Cerebellar nuclear complex (tissue), 1 donor: ENCODE results near the gene ADH1B.
"Not testable (repeated sequence)": the region's sequence is repeated elsewhere in the genome, so short reads cannot be mapped to it uniquely, and the experiment has no call there.

Source experiments
- DNase-seq, 2 experiments: peaks; one replicate each; lab custom pipeline; 2025; lab: John Stamatoyannopoulos, UW

The ADH1B gene

DNA sequence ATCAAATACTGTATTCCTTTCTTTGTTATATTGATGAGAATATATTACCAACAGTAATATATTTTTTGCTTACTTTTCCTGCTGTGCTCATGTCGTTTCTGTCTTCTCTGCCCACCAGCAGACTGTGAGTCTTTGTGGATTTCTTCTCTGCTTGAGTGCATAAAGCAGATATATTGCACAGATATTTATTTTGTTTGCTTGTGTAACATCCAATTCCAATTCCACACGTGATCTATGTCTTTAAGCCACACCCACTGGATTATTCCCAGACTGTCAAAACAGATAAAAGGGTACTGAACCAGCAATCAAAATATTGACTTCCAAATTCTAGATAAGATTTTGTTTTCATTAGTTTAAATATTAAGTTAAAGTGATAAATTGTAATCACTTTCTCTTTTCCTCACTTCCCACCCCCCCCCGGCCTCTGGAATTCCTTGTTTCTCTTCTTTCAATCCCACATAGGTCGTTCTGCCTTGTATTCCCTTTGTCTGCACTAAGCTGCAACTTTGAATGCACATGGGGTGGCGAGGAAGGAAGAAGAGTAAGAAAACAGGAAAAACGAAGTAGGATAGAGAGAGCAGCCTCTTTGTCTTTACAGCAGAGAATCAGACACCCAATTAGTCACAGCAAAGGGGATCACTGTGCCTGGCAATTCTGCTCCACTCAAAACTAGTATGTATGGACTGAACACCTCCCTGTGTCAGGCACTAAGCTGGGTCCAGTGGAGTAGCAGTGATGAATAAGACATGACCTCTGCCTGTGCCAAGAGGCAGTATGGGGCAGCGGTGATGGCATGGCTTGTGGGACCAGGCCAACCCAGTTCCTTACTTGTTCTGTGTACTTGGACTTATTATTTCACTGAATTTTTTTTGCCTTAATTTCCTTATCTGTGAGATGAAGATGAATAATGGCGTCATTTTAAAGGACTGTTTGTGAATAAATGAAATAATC lies at the start of gene ADH1B:
Gene ADH1B (minus strand): TSS at position 161 of the 951 bp plus-strand sequence. CDS start 70 bp downstream, at position 91.
- DNase-seq: no peak

DNA sequence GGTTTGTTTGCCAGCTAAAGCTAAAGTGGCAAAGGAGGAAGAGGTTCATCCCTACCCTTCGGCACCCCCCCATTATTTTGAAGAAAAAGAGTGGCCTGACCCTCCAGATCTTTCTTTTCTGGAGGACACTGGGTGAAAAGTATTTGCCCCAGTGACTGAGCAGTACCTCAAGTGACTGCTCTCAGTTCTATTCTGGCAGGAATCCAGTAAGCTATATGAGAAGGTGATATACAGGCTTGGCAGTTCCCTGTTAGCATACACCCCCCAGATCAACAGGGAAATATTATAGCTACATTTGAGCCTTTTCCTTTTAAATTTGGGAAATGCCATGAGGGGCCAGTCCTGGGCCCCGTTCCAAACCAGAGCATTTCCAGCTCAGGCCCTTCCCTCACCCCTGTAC lies 46.6 kb upstream of the ADH1B start:
- DNase-seq: not testable (repeated sequence)

DNA sequence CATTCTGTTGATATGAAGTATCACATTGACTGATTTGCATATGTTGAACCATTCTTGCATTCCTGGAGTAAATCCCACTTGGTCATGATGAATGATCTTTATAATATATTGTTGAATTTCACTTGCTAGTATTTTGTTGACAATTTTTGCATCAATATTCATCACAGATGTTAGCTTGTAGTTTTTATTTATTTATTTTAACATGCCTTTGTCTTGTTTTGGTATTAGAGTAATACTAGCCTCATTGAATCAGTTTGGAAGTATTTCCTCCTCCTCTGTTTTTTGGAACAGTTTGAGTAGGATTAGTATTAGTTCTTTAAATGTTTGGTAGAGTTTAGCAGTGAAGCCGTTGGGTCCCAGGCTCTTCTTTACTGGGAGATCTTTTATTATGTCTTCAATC lies 45.3 kb upstream of the ADH1B start:
- DNase-seq: no peak

DNA sequence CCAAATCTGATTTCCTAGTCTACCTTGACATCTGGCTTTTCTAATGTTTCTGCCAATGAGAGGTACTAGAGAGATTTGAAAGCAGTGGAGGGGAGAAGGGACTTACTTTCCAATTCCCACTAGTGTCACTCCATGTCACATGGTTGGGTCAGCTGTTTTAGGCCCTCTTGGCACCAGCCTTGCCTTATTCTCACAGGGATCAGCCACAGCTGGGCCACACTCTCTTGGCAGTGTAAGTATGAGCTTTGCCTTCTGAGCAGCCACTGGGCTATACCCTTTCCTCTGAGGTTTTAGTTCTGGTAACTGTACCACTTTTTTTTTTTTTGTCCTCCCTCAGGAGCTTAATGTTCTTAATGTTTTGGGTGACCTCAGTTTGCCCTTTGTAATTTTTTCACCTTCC lies 41.6 kb upstream of the ADH1B start:
- no peak for DNase-seq

DNA sequence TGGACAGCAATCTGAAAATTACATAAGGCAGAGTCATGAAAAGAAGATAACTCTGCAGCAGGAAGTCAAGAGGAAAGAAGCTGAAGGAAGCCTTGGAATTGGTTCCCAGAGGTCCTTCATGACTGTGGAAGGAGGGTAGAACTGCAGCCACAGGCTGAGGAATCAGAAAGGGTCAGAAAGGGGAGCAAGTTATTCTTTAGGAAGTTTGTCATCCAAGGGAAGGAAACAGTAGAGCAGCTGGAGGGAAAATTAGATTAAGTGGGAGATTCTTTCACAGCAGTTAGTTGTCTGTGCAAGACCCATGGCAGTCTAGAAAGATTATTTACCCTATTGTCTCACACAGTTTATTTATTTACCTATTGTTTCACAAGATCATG lies 40.7 kb upstream of the ADH1B start:
- DNase-seq: no peak

DNA sequence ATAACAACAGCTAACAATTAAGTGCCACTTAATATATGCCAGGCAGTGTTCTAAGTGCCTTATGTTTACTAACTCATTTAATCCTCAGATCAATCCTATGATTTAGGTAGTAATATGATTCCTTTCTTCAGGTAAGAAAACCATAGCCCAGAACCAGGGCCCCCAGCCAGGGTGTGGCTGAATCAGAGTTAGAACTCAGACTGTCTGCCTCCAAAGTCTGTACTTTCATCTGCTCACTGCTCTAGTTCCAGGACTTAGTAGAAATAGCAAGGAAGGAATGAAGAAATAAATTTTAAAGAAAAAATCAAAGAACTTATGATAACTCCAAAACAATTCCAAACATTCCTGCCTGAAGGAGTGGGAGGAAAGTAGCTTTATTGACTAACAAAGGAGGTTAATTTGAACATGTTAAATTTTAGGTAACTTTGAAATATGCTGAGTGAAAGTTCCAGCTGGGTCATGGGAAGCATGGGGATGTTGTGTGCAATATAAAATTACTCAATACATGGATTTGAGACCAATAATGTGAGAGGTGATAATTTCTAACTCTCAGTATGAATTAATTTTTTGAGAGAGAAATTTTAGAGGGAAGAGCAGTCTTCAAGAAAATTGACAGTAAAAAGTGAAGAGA lies 40.2 kb upstream of the ADH1B start:
- no peak for DNase-seq

DNA sequence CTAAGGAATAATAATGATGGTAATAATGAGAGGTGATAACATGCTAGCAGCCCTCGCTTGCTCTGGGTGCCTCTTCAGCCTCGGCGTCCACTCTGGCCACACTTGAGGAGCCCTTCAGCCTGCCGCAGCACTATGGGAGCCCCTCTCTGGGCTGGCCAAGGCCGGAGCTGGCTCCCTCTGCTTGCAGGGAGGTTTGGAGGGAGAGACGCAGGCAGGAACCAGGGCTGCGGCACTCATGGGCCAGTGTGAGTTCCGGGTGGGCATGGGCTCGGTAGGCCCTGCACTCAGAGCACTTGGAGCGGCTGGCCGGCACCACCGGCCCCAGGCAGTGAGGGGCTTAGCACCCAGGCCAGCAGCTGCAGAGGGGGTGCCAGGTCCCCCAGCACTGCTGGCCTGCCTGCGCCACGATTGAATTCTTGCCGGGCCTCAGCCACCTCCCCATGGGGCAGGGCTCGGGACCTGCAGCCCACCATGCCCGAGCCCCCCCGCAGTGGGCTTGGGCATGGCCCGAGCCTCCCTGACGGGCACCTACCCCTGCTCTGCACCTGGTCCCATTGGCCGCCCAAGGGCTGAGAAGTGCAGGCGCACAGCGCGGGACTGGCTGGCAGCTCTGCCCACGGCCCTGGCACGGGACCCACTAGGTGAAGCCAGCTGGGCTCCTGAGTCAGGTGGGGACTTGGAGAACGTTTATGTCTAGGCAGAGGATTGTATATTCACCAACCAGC lies 38.4 kb upstream of the ADH1B start:
- no peak for DNase-seq

DNA sequence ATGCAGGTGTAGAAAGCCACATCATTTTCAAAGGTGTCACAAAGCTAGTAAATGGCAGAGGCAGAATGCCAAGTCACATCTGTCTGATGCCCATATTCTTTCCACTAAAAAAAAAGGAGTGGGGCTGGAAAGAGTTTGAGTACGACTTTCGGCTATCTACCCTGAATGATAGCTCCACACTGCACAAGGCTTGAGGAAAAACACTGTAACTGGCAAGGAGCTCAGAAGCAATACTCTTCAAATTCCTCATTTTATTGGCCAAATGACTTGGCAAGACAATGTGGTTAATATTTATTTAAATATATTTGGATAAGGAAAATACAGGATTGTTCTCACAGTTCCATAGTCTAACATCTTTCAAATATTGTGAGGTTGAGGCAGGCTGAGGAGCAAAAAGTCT lies 36.7 kb upstream of the ADH1B start:
- no peak for DNase-seq

DNA sequence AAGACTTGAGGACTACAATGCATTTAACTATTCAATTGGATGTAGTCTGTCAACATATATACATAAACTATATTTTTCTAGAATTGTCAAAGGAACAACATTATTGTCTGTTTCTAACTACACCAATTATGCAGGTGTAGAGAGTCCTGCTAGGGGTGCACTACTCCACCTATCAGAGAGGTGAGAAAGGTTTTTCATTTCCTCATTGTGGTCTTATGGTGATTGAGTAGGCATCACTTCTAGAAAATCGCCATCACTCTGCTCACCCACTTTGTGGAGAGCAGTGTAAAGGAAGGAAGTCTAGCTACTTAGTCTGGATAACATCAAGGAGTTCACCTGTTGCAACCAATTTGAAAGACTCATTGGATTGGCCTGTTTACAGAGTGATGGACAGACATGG lies 35.8 kb upstream of the ADH1B start:
- no peak for DNase-seq

DNA sequence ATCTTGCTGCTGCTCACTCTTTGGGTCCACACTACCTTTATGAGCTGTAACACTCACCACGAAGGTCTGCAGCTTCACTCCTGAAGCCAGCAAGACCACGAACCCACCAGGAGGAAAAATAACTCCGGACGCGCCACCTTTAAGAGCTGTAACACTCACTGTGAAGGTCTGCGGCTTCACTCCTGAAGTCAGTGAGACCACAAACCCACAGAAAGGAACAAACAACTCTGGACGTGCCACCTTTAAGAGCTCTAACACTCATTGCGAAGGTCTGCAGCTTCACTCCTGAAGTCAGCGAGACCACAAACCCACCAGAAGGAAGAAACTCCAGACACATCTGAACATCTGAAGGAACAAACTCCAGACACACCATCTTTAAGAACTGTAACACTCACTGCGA lies 34.9 kb upstream of the ADH1B start:
- not testable (repeated sequence) for DNase-seq

DNA sequence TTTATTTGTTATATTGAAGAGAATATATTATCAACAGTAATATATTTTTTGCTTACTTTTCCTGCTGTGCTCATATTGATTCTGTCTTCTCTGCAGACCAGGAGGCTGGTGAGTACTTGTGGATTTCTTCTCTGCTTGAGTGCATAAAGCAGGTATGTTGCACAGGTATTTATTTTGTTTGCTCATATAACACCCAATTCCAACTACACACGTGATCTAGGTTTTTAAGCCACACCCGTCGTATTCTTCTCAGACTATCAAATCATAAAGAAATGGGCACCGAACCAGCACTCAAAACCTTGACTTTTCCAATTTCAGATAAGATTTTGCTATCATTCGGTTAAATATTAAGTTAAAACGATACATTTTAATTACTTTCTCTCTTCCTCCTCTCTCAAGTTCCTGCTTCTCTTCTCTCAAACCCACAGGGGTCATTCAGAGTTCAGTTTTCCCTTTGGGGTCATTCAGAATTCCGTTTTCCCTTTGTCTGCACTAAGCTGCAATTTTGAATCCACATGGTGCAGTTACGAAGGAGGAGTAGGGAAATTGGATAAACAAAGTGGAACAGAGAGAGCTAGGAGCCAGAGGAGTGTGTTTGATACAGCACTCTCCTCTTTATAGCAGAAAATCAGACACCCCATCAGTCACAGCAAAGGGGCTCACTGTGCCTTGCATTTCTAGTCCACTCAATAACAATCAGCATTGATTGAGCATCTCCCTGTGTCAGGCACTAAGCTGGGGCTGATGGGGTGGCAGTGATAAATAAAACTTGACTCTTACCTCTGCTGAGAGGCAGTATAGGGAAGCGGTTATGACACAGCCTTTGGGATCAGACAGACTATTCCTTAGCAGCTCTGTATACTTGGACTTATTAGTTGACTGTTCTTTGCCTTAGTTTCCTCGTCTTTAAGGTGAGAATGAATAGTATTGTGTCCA lies 31.7 kb upstream of the ADH1B start, which contains the start of gene ADH1C:
Gene ADH1C (minus strand): TSS at position 145 of the 936 bp plus-strand sequence. CDS start 71 bp downstream, at position 74.
- no peak for DNase-seq

DNA sequence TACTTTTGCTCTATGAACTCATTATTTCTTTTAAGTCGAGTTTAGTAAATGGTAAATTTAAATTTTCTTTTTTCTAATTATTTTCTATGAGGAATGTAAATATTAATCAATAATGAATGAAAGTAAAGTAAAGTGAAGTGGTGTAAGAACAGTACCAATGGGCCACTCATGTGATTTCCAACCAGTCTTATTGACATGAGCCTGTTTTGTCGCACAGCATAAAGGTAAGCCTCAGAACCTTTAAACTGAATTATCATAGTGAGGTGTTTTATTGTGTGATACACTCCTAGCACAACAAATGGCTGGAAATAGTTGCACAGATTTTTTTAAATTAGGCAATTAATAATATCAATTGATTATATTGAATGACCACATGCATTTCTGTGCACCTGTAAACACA lies 30.3 kb upstream of the ADH1B start:
- no peak for DNase-seq

DNA sequence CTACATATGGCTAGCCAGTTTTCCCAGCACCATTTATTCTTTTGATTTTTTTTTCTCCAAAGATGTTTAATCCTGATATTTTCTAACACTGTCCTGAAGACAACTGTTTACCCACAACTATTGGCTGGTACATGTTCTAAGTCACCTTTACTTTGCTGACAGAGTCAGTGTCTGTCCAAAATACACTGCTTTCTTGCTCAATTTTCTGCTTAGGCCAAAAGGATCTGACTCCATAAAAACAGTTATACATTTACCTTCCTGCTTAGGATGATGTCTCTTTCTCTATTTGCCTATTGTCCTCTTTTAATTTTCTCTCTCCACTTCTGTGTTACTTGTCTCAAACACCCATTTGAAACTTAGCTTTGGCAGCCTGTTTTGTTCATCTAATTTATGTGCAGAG lies 28.1 kb upstream of the ADH1B start:
- no peak for DNase-seq

DNA sequence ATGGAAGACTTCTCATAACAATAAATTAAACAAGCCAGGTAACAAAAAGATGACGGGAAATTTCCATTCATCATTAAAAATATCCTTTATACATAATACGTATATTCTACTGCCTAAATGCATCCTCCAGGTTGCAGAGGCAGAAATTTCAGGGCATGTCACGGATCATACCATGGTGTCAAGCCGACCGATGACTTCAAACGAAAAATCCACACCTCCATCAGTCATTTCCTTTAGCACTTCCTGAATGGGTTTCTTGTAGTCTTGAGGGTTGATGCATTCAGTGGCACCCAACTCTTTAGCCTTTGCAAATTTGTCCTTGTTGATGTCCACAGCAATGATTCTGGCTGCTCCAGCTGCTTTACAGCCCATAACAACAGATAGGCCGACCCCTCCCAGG lies 21.4 kb upstream of the ADH1B start:
- DNase-seq: not testable (repeated sequence)

DNA sequence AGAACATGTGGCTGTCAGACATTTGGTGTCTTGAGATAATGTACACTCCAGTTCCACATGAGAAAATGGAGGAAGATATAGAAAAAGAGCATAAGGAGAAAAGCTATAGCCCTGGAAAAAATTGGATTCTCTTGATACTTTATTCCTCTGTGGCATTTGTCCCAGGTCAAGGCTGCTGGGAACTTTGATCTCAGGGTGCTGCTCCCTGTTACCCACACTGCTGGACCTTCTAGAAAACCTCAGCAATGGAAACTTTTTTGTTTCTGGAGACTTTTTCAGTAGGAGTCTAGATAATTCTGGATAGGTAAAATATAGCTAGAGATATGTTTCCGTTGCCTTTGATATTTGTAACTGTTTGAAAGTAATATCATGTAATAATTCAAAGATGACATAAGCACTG lies 20.2 kb upstream of the ADH1B start:
- DNase-seq: no peak

DNA sequence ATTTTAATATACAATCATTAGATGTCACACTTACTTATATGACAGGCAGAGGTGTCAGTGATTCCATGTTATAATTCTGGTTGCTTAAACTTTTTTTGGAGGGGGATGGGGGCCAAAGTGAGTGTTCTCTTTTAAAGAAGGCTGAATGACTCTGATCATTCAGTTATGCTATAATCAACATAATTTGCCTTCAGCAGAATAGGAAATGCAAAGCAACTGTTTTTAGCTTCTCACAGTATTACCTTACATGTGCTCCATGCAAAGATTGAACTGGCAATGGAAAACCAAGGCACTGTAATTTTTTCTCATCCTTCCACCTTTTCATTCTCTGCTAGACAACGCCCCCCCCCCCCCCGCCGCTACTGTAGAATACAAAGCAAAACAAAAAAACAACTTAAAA lies 18.0 kb upstream of the ADH1B start:
- no peak for DNase-seq

DNA sequence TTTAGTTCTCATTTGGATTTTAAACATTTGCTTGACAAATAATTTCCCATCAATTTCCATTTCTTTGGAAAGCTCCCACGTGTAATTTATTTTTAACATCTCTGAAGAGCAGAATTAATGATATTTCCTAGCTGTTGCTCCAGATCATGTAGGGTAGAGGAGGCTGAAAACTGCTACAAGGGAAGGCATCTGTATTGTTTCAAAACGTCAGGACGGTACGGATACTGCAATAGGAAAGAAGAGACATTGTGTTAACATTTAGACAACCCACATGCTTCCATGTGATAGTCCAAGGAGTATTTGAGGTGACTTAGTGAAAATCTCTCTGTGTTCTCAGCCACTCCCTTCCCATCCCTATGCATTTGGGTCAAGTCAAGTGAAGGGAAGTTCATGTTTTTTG lies 15.4 kb upstream of the ADH1B start:
- DNase-seq: no peak

DNA sequence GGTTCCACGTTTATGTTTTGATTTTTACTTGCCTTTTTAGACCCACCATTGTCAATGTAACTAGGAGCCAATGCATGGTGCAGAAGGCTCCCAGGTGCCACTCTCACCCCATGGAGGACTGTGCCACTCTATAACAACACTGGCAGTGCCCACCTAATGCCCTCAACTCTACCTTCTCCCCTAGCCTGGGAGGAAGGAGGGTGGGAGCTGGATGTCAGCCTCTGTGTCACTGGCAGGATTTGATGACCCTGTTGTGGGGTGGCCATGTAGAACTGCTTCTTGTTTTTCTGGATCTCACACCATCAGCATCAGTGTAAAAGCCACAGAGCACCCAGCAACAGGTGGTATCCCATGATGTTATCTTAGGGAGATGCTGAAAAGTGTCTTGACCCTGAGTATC lies 13.7 kb upstream of the ADH1B start:
- DNase-seq: no peak

DNA sequence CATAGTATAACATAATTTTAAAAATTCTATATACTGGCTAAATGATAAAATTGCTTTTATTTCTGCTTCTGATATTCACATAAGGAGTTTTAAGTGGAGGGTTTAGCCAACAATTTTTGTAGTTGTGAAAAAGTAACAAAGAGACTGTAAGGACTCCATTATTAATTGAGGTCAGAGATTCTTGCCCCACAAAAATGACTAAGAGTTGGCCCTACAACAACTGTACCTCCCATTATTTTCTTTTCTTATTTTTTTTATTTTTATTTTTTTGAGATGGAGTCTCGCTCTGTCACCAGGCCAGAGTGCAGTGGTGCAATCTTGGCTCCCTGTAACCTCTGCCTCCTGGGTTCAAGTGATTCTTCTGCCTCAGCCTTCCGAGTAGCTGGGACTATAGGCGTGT lies 9.4 kb upstream of the ADH1B start:
- DNase-seq: no peak

DNA sequence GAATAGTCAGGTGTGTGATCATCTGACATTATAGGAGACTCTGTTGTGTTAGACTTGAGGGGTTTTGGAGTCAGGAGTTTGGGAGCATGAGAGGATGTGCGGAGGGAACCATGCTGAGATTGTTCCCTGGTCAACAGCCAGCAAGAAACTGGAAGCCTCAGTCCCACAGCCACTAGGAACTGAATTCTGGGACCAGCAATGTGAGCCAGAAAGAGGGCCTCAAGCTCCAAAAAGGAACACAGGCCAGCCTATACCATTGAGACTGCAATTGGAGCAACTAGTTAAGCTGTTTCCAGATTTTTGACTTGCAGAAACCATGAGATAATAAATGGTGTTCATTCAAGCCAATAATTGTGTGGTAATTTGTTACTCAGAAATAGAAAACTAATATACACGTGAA lies 8.7 kb upstream of the ADH1B start:
- no peak for DNase-seq

DNA sequence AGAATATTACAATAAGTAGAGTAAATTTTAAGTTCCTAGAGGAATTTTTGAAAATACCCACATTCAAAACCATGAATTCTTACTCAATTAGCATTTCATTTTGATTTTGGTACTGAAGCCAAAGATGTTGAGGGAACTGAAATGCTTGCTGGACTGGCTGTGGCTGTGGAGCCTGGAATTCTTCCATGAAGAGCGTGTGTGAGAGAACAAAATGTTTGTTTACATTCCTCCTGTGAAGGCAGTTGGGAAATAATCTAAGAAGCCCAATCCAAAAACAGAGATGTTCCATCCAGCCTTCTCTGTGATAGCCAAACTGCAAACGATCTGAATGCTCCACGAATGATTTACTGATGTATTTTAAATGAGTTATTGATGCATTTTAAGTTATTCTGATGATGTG lies 3.8 kb upstream of the ADH1B start:
- no peak for DNase-seq

DNA sequence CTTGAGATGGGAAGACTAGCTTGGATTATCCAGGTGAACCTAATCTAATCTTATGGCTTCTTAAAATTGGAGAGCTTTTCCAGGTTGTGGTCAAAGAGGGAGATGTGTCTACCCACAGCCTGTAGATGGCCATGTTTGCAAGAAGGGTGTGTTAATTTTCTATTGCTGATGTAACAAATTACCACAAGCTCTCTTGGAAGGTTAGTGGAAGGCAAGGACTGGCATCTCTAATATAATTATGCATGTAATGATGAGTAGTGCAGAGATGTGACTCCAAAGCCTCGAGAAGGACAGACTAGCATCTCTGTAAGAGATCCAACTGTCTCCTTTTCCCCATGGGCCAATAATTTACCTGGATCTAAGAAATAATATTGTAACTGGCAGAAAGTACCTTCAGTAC lies 3.2 kb upstream of the ADH1B start:
- DNase-seq: no peak
